ENCODE measurements around the gene ERBB4.

GRCh38 chr2:212488611-212489010, 50.0 kb downstream of the ERBB4 start:
- TF ChIP-seq BACH2 (CRISPR knock-in tag; IDR thresholded peaks at IDR 0.05; ENCODE audit: borderline replicate concordance) (no peak), ZNF70 (CRISPR knock-in tag; IDR thresholded peaks at IDR 0.05) (no peak), SNAI2 (CRISPR knock-in tag; IDR thresholded peaks at IDR 0.05) (no peak), ZFP30 (CRISPR knock-in tag; IDR thresholded peaks at IDR 0.05) (no peak), OSR1 (CRISPR knock-in tag; IDR thresholded peaks at IDR 0.05) (no peak), CREB5 (CRISPR knock-in tag; IDR thresholded peaks at IDR 0.05; ENCODE audit: low read depth) (no peak), ZFP3 (CRISPR knock-in tag; IDR thresholded peaks at IDR 0.05) (no peak), ZC3H10 (CRISPR knock-in tag; IDR thresholded peaks at IDR 0.05) (no peak), ZNF8 (CRISPR knock-in tag; IDR thresholded peaks at IDR 0.05) (no peak), TCF4 (CRISPR knock-in tag; IDR thresholded peaks at IDR 0.05; ENCODE audit: borderline replicate concordance) (no peak), TSHZ2 (CRISPR knock-in tag; IDR thresholded peaks at IDR 0.05) (no peak), CSRNP3 (CRISPR knock-in tag; IDR thresholded peaks at IDR 0.05) (no peak), ARNTL (CRISPR knock-in tag; IDR thresholded peaks at IDR 0.05; ENCODE audit: borderline replicate concordance, low read depth) (no peak)

All from SK-N-SH treated with all-trans-retinoic acid at 6 μM for 48 hours (cell line).